Right atrium auricular region (tissue), 2 donors: Measurements from ENCODE around the gene STK10. TPM values are rescaled to one million over a fixed set of nuclear protein-coding genes. Genes with fewer than 3 reads are reported as not detected.
"Not testable (repeated sequence)": the region's sequence is repeated elsewhere in the genome, so short reads cannot be mapped to it uniquely, and the experiment has no call there.

Experiments used
- DNase-seq: peaks from one replicate; pipeline ENCODE4 v3.0.0-alpha.2; 2019; ENCODE audit warnings: low spot score
- H3K27ac ChIP-seq, 2 donors: fragments of 200-600 bp; sonication (generic); 1 replicate in 1 of 2; 2 replicates in 1 of 2; pipeline ENCODE4 v1.5.1; 2016 to 2019
- H3K27me3 ChIP-seq, 2 donors: fragments of 200-600 bp; sonication (generic); one replicate each; pipeline versions ENCODE4 v1.5.1 to v1.6.0; 2017 to 2019
- H3K36me3 ChIP-seq: fragments of 200-600 bp; sonication (generic); one replicate; pipeline ENCODE4 v1.5.1; 2016
- H3K4me1 ChIP-seq, 2 donors: fragments of 200-600 bp; sonication (generic); one replicate each; pipeline versions ENCODE4 v1.5.1 to v1.6.0; 2017 to 2019
- H3K4me3 ChIP-seq, 2 donors: fragments of 200-600 bp; sonication (generic); 1 replicate in 1 of 2; 2 replicates in 1 of 2; pipeline ENCODE4 v1.5.1; 2017 to 2019; ENCODE audit warnings: mild to moderate bottlenecking in 1 of 2, moderate library complexity in 1 of 2
- H3K9me3 ChIP-seq, 2 donors: fragments of 200-600 bp; sonication (generic); one replicate each; pipeline ENCODE4 v1.5.1; 2019
- CTCF ChIP-seq, 2 donors: fragments of 200-600 bp; sonication (generic); IDR thresholded peaks; one replicate each; pipeline ENCODE4 v1.5.1; 2019; ENCODE audit warnings: antibody characterized with exemption in 2 of 2
- total RNA-seq, 2 donors: library from RNA; depleted of rRNA; stranded (reverse); fragments of >200 nt; gene quantifications; one replicate each; pipeline ENCODE4 v1.1.0, GENCODE V29; 2016

STK10 gene
- total RNA-seq, 2 donors from 2014 or later = 6.9 to 10.8 TPM

- Histone ChIP-seq H3K4me3 (no peak overlapping the region), H3K27me3 (no peaks in the 10 kb centered on the region), H3K4me1 (peaks cover 0 to 4% of the 10 kb centered on the region in 2 donors), H3K36me3 (peaks cover 13% of the 10 kb centered on the region), H3K9me3 (no peaks in the 10 kb centered on the region), H3K27ac (no peak overlapping the region)
- no peak for TF ChIP-seq CTCF (IDR thresholded peaks at IDR 0.05)
- DNase-seq = no peak
Observed at GRCh38 chr5:172151661-172152210, 36.3 kb downstream of the STK10 start.

- H3K27ac ChIP-seq = no peak overlapping the region
- H3K36me3 ChIP-seq = peaks cover 7% of the 10 kb centered on the region
- DNase-seq = peak; percentile 80
- TF ChIP-seq CTCF (IDR thresholded peaks at IDR 0.05) = no peak
- H3K27me3 ChIP-seq = no peaks in the 10 kb centered on the region
- no peaks in the 10 kb centered on the region for H3K9me3 ChIP-seq
- H3K4me3 ChIP-seq = no peak overlapping the region
- H3K4me1 ChIP-seq = no peaks in the 10 kb centered on the region
Observed at GRCh38 chr5:172150514-172151425, 37.3 kb downstream of the STK10 start.

GRCh38 chr5:172149481-172149880 is 38.5 kb downstream of the STK10 start:
- H3K36me3 ChIP-seq, DNase-seq, H3K4me1 ChIP-seq, H3K4me3 ChIP-seq, H3K27ac ChIP-seq, H3K27me3 ChIP-seq, H3K9me3 ChIP-seq: not testable (repeated sequence)

GRCh38 chr5:172149073-172149472 is 39.0 kb downstream of the STK10 start:
- TF ChIP-seq CTCF (IDR thresholded peaks at IDR 0.05) = no peak
- no peak for DNase-seq
- no peaks in the 10 kb centered on the region for H3K9me3 ChIP-seq
- no peaks in the 10 kb centered on the region for H3K27me3 ChIP-seq
- no peak overlapping the region for H3K27ac ChIP-seq
- H3K36me3 ChIP-seq = no peaks in the 10 kb centered on the region
- H3K4me1 ChIP-seq = peaks cover 0 to 13% of the 10 kb centered on the region in 2 donors
- H3K4me3 ChIP-seq = no peak overlapping the region

- Histone ChIP-seq H3K27ac (no peak overlapping the region), H3K27me3 (no peaks in the 10 kb centered on the region), H3K36me3 (no peaks in the 10 kb centered on the region), H3K9me3 (no peaks in the 10 kb centered on the region), H3K4me3 (no peak overlapping the region), H3K4me1 (peaks cover 0 to 18% of the 10 kb centered on the region in 2 donors)
- no peak for DNase-seq
- TF ChIP-seq CTCF (IDR thresholded peaks at IDR 0.05) = no peak
Observed at GRCh38 chr5:172148381-172148780, 39.6 kb downstream of the STK10 start.

GRCh38 chr5:172147857-172148256 is 40.2 kb downstream of the STK10 start:
- DNase-seq = no peak
- Histone ChIP-seq H3K4me1 (peaks cover 0 to 18% of the 10 kb centered on the region in 2 donors), H3K36me3 (no peaks in the 10 kb centered on the region), H3K27me3 (no peaks in the 10 kb centered on the region), H3K27ac (no peak overlapping the region), H3K9me3 (no peaks in the 10 kb centered on the region), H3K4me3 (no peak overlapping the region)
- TF ChIP-seq CTCF (IDR thresholded peaks at IDR 0.05) = no peak
